HG03442 (cell line): Measurements from ENCODE around the gene PNPLA6.

Experiments used
- ATAC-seq: cut with Tn5 transposase; IDR thresholded peaks from one replicate; pipeline ENCODE4 v1.9.1; 2021; ENCODE audit warnings: mild to moderate bottlenecking, moderate library complexity; ENCODE audit not compliant: unreplicated experiment

PNPLA6 gene

DNA sequence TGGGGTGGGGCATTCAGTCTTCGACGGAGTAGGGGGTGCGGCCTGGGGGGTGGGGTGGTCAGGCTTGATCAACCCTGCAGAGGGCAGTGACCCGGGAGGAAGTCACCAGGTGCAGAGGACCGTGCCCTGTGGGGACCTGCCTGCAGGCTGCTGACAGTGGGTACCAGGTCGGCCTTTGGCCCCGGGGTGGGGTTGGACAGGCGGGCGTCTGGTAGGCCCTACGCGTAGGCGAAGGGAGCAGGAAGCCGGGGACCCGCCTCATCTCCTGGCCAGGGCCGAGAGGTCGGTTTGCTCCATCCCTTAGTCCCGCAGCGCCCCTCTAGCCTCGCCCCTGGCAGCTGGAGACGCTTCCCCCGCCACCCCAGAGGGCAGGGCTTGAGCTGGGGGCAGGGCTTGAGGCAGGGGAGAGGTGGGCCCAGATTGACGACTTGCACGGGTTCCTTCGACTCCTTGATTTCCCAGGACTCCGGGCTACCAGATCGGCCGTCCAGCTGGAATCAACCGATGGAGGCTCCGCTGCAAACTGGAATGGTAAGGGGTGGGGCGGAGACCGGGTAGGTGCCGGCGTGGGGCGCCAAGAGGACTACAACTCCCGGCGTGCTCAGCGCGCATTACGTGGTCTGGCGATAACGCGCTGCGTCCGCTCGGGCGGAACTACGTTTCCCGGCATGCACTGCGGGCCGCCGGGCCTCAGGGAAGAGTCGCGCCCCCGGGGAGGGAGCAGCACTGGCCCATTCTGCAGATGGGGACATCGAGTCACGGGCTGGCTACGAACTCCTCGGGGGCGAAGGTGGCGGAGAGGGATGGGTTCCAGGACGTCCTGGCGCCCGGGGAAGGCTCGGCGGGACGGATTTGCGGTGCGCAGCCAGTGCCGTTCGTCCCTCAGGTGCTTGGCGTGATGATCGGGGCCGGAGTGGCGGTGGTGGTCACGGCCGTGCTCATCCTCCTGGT is at the start of gene PNPLA6:
Gene PNPLA6 (plus strand): TSS at position 671 of the 951 bp plus-strand sequence. CDS start 72 bp downstream, at position 743.
- ATAC-seq = peak; percentile 59

DNA sequence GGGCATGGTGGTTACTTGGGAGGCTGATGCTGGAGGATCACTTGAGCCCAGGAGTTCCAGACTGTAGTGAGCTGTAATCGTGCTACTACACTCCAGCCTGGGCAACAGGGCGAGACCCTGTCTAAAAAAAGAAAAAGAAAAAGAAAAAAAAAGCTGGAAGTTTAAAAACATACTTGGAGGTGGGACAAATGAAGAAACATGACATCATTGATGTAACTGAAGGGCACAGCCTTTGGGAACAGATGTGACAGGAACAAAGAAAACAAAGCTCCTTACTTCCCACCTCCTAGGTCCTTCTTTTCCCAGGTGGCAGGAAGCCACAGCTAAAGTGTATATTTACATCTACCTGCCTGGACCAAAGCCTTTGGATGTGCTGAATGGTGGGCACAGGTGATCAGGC is 48.6 kb upstream of the PNPLA6 start:
- ATAC-seq = no peak

DNA sequence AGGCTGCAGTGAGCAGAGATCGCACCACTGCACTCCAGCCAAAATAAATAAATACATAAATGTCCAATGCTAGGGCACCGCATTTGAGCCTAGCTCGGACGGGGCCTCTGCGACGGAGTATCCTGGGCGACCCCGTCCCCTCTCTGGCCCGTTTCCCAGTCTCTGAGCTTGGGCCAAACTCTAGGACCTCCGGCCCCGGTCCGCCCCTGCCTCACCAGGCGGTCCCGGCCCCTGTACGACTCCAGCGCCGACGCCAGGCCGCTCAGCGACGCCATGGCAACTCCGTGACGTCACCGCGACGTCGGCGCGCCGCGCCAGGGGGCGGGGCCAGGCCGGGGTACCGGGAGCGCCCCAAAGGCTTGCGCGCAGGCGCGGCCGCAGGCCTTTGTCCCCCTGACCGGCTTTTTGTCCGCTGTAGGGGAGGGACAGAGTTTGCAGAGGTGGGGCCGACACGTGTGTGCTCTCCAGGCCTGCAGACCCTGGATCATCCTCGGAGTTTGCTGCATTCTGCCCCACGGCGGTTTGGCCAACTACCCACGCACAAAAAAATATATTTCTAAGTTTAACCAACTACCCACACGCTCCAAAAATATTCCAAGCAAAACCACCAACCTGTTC is 46.7 kb upstream of the PNPLA6 start, which contains the start of gene PEX11G:
Gene PEX11G (minus strand): TSS at position 300 of the 618 bp plus-strand sequence. CDS start 25 bp downstream, at position 275.
- ATAC-seq = peak; percentile 54

DNA sequence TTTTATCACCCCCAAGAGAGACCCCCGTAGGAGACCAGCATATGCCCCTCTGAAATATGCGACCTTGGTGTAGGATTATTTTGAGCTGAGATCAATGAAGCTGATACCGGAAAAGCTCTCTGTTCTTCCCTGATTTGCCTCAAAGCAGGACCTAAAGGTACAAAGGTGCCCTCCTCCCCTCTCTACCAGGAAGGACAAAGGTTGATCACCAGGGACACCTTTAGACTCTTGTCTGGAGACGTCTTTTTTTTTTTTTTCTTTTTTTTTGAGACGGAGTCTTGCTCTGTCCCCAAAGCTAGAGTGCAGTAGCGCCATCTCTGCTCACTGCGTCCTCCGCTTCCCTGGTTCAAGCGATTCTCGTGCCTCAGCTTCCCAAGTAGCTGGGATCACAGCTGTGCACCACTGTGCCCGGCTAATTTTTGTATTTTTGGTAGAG is 45.9 kb upstream of the PNPLA6 start:
- no peak for ATAC-seq

GRCh38 chr19:7492142-7492541 is 43.4 kb upstream of the PNPLA6 start:
- no peak for ATAC-seq

- ATAC-seq = no peak
Measured at GRCh38 chr19:7492558-7492957, 43.0 kb upstream of the PNPLA6 start.

DNA sequence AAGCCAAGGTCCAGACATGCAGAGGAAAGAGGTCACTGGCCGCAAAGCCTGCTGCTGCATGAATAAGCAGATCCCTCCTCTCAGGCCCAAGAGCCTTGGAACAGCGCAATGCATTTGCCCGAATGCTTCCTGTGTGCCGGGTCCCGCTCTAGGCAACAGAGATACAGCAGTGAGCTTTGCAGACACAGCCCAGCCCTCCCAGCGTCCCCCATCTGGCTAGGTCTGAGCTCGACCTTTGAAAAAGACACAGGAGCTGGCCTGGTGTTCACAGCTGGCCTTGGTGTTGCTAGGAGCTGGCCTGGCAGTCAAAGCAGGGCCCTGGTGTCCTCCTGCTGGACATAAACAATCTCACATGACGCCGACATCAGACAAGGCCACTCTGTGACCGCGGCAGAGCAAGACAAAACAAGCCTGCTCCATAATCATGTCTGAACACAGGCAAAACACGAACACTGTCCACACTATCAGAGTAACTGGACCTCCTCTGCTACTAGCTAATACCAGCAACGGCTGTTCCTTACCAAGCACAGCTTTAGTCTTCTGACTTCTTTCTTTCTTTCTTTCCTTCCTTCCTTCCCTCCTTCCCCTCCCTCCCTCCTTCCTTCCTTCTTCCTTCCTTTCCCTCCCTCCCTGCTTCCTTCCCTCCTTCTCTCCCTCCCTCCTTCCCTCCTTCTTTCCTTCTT is 41.0 kb upstream of the PNPLA6 start:
- ATAC-seq = no peak

GRCh38 chr19:7497292-7497691 is 38.2 kb upstream of the PNPLA6 start:
- ATAC-seq = no peak

DNA sequence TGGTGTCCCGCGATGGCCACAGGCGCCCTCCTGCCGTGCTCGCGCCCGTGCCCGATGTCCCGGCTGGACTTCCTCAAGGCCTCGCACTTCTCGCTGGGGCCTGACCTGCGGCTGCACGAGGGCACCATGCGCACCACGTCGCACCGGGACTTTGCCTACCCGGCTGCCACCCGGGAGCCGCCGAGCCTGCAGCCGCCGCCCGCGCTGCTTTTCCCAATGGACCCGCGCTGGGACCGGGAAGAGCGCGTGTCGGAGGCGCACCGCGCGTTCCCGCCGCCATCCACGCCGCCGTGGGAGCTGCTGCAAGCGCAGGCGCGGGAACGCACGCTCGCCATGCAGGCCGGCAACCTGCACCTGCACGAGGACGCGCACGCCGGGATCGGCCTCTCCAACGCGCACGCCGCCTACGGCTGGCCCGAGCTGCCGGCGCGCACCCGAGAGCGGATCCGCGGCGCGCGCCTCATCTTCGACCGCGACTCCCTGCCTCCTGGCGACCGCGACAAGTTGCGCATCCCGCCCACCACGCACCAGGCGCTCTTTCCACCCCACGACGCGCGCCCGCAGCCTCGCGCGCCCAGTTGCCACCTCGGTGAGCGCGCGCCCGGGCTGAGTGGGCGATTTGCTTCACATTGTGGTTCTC is 34.6 kb upstream of the PNPLA6 start:
- ATAC-seq = no peak

DNA sequence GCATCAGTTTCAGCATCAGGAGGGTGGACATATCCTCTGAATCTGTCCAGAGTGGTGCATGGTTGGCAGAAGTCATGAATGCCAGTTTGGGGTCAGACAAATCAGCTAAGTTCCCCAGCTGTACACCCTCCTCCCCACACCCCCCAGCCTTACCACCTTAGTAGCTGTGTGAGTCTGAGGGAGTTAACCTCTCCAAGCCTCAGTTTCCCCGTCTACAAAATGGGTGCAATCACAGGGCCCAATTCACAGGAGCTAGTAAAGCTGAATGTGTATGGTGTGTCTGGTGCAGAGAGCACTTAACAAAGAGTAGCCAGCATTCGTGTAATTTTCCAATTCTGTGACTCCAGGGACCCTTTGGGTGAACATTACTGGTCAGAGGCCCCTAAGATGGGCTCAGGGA is 33.0 kb upstream of the PNPLA6 start:
- ATAC-seq = no peak

DNA sequence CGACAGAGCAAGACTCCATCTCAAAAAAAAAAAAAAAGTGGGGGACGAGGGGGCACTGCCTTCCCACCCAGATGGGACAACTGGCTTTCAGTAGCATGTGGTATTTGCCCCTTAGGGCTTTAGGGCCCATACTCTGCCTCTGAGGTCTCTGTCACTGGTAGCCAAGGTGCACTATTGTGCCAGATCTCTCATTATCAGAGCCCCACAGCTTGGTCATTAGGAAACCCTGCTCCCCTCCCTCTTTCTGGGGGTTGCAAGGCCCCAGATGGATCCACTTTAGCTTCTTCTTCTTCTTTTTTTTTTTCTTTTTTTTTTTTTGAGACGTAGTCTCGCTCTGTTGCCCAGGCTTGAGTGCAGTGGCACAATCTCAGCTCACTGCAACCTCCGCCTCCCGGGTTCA is 30.8 kb upstream of the PNPLA6 start:
- ATAC-seq = no peak

DNA sequence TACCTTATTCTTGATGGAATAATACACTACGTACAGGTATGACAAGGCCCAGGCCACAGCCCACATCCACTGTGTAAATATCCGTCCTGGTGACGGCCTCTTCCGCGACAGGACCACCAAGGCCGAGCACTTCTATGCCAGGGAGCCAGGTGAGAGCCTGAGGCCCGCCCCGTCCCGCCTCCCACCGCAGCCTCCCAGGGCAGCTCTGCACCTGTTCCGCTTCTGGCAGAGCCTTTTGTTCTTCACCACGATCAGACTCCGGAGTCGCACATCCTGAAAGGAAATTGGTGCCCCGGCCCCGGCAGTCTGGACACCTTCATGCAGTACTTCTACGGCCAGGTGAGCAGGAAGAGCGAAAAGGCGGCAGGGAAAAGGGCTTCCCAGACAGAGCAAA is 30.2 kb upstream of the PNPLA6 start:
- no peak for ATAC-seq

- no peak for ATAC-seq
Measured at GRCh38 chr19:7505682-7506384, 29.7 kb upstream of the PNPLA6 start.

DNA sequence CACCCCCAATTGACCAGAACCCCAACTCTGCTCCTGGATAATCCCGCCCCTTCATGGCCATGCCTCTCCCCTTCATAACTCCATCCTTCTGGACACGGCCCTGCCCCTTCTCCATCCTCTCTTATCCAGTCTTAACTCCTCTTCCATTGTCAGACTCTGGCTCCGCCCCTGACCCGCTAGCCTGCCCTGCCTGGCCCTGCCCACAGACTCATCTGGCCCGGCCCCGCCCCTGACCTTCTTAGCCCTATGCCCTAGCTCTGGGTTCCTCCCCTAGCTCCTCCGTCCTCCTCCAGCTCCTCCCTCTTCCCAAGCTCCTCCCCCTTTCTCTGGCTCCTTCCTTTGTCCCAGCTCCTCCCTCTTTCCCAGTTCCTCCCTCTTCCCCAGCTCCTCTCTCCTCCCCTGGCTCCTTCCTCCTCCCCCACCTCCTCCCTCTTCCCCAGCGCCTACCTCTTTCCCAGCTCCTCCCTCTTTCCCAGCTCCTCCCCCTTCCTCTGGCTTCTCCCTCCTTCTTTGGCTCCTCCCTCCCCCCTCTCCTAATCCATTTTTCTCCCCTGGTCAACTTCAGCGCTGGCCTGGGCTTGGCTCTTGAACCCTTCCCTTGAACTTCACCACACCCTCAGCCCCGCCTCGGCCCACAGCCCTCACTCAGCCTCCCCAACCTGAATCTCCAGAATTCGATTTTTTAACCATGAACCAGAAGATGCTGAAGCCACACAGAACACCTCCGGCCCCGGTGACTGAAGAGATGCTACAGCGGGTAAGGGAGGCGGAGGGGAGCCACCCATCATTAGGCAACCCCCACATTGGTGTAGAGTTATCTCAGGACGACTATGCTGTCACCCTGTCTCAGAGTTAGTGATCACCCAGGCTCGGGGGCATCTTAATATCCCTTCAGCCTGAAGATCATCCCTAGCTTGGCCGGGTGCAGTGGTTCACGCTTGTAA is 28.9 kb upstream of the PNPLA6 start:
- ATAC-seq = no peak

DNA sequence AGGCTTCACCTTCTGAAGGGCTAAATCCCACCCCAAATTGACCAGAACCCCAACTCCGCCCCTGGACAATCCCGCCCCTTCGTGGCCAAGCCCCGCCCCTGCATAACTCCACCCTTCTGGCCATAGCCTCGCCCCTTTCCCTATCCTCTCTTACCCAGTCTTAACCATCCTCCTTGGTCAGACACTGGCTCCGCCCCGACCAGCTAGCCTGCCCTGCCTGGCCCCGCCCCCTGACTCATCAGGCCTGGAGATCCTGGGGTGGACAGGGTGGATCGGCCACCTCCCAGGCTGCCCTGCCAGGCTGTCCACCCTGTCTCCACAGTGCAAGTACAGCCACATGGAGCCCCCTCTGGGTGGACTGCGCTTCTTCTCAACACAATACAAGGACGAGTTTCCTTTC is 27.6 kb upstream of the PNPLA6 start:
- no peak for ATAC-seq

DNA sequence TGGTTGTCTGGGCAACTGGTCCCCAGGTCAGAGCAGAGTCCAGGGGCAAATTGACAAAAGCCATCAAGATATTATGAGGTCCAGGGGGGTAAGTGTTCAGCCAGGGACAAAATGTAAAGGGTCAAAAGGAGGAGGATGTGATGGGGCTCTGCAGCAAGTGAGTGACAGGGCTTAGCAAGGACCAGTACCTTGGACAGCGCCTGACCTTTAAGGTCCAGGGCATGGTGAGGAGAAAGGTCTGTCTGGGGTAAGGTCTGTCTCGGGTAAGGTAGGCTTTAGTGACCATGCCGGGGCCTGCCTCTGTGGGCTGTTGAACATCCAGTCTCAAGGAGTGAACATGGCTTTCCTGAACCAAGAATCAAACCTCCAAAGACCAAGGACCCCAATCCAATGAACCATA is 25.9 kb upstream of the PNPLA6 start:
- ATAC-seq = no peak

DNA sequence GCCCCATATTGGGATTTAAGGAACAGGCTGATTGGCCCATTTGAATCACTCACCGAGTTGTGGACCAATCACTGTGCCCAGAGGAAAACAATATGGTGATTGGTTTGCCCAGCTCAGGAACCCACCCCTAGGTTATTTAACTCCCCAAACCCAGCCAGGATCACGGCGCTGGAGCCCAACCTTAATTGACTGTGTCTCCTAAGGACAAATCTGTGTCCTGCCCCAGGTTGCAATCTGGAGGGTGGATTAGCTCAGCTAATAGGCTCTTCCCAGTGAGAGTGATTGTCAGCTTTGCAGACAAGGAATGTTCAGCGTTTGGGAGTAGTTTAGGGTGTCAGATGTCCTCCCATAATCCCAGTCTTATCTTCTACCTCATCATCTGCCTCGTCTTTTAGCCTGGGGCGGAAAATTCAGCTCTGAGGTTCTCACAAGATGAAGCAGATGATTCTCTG is 23.1 kb upstream of the PNPLA6 start:
- ATAC-seq = no peak

DNA sequence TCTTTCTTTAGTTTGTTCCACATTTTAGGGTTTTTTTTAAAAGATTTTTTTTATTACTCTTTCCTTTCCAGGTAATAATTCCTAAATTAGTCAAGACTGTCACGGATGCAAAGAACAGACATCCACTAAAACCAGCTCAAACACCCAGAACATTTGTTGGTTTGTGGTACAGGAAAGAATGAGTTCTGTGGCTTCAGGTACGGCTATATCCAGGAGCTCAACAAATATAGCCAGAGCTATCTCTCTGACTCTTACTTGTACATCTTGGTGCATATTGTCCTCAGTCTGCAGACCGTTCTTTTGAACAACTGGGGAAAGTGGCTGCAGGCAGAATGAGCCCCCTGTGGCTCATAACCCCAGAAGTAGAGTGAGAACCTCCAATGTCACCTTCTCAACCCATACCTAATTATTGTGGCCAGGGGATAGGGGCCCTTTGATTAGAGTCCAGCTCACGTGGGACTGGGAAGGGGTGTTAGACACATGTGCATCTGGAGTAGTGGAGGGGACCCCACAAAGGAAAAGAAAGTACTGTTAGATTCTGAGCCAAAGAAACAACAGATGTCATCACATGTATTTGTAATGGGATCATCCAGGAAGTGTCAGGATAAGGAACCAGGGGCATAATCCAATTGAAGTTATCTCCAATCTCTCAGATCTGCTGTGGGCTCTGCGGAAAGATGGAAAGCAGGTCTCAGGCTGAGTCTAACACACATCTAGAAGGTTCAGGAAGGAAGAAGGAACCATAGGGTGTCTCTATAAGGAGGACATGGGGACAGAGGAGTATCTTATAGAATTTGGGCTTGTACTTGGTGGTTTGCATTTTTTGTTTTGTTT is 21.5 kb upstream of the PNPLA6 start:
- ATAC-seq = no peak
